ENCODE measurements around the gene OCSTAMP.

DNA sequence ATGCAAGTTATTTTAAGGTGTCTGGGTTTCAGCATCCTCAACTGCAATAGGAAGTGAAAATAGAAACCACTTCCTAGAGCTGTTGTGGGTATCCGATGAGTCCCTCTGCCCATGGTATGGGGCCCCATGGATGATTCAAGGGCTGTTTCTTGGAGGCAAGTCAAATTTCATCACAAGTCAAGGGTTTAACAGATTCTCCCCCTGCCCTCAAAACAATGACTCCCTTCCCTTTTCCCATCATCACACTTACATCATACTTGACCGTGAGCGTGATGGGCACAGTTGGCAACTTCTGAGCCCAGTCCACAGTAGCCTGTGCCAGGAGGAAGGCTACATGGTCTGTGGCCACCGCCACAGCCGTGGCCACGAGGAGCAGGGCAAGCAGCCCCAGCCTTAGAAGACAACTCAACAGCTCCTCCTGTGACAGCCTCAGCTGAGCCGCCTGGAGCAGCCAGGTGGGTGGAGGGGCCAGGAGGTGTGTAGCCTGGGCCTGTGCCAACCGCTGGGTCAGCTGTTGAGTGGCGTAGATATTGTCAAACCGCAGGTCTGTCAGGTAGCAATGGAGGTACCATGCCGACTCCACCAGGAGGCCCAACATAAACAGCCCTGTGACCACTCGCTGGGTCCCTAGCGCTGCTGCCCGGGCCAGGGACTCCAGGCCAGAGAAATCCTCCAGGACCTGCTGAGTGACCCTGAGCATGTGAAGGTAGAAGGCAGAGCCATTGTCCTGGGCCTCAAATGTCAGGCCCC lies 5.2 kb downstream of the OCSTAMP start:
- TF ChIP-seq, protein P1, sequence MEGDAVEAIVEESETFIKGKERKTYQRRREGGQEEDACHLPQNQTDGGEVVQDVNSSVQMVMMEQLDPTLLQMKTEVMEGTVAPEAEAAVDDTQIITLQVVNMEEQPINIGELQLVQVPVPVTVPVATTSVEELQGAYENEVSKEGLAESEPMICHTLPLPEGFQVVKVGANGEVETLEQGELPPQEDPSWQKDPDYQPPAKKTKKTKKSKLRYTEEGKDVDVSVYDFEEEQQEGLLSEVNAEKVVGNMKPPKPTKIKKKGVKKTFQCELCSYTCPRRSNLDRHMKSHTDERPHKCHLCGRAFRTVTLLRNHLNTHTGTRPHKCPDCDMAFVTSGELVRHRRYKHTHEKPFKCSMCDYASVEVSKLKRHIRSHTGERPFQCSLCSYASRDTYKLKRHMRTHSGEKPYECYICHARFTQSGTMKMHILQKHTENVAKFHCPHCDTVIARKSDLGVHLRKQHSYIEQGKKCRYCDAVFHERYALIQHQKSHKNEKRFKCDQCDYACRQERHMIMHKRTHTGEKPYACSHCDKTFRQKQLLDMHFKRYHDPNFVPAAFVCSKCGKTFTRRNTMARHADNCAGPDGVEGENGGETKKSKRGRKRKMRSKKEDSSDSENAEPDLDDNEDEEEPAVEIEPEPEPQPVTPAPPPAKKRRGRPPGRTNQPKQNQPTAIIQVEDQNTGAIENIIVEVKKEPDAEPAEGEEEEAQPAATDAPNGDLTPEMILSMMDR (IDR thresholded peaks at IDR 0.05): no peak
- TF ChIP-seq POLR2A (IDR thresholded peaks at IDR 0.05): no peak

Measured in tibial nerve (tissue), 3 donors.